Transverse colon (tissue), 4 donors: ENCODE measurements around the gene TMPRSS9. TPM values are rescaled to one million over a fixed set of nuclear protein-coding genes. Genes with fewer than 3 reads are reported as not detected.
"Not testable (repeated sequence)": the region's sequence is repeated elsewhere in the genome, so short reads cannot be mapped to it uniquely, and the experiment has no call there.

Source experiments
- DNase-seq: peaks from one replicate; pipeline ENCODE4 v3.0.0-alpha.2; 2019
- H3K27ac ChIP-seq, 4 donors: fragments of 200-600 bp; sonication (generic); 2 replicates each; pipeline ENCODE4 v1.5.1; 2016 to 2018; ENCODE audit warnings: inconsistent platforms in 4 of 4
- H3K27me3 ChIP-seq: fragments of 200-600 bp; sonication (generic); 2 replicates; pipeline ENCODE4 v1.5.1; 2017; ENCODE audit warnings: inconsistent platforms
- H3K36me3 ChIP-seq, 4 donors: fragments of 200-600 bp; sonication (generic); 2 replicates each; pipeline ENCODE4 v1.5.1; 2017 to 2019; ENCODE audit warnings: inconsistent platforms in 4 of 4
- H3K4me1 ChIP-seq, 4 donors: fragments of 200-600 bp; sonication (generic); 2 replicates each; pipeline ENCODE4 v1.5.1; 2017 to 2020; ENCODE audit warnings: inconsistent platforms in 4 of 4
- H3K4me3 ChIP-seq, 4 donors: fragments of 200-600 bp; sonication (generic); 1 replicate in 1 of 4; 2 replicates in 3 of 4; pipeline versions ENCODE4 v1.5.1 to v1.6.1; 2017 to 2019; ENCODE audit warnings: inconsistent platforms in 4 of 4
- H3K9me3 ChIP-seq, 2 donors: fragments of 200-600 bp; sonication (generic); 2 replicates each; pipeline ENCODE4 v1.5.1; 2017 to 2019; ENCODE audit warnings: inconsistent platforms in 2 of 2
- EP300 ChIP-seq: sonication (generic); formaldehyde crosslinking; IDR thresholded peaks from one replicate; pipeline ENCODE4 v1.6.1; 2017; ENCODE audit warnings: antibody characterized with exemption, low read depth
- POLR2A ChIP-seq: fragments of 450-650 bp; IDR thresholded peaks from one replicate; pipeline ENCODE4 v1.6.1; 2016; ENCODE audit warnings: antibody characterized with exemption, mild to moderate bottlenecking, moderate library complexity
- POLR2AphosphoS5 ChIP-seq, 3 donors: sonication (generic); formaldehyde crosslinking; IDR thresholded peaks; one replicate each; pipeline ENCODE4 v1.6.1; 2016; ENCODE audit warnings: antibody characterized with exemption in 3 of 3
- WGBS, 2 donors: methylation state at CpG; one replicate each; pipeline ENCODE4 v1.1.5; 2018; ENCODE audit warnings: low coverage in 1 of 2; 5-methylcytosine and 5-hydroxymethylcytosine counted together
- in situ Hi-C, 4 donors: fragments of 200-750 bp; cut with MboI; loops; one replicate each; pipeline versions ENCODE4 v1.15.0 to v1.15.1; 2017; ENCODE audit warnings: low sequenced_read_pairs in 3 of 4, low pct_ligation_motif_present in 1 of 4, low pct_unique_long_range_greater_than_20kb in 1 of 4
- intact Hi-C: fragments of 100-400 bp; cut with DNase I; formaldehyde crosslinking; loops from one replicate; pipeline ENCODE4 v1.15.1; 2023; ENCODE audit warnings: low total_unique reads
- total RNA-seq, 4 donors: library from RNA; depleted of rRNA; stranded (reverse); fragments of >200 nt; gene quantifications; one replicate each; pipeline ENCODE4 v1.1.0, GENCODE V29; 2016
- TF ChIP-seq, protein P1 (sequence below), 5 experiments: fragments of 200-600 bp in 3 of 5; fragments of 450-650 bp in 2 of 5; sonication (generic) in 3 of 5; IDR thresholded peaks; 1 replicate in 2 of 5; 2 replicates in 3 of 5; pipeline ENCODE4 v1.5.1; 2016 to 2017; ENCODE audit warnings: antibody characterized with exemption in 5 of 5, inconsistent platforms in 3 of 5, mild to moderate bottlenecking in 2 of 5, moderate library complexity in 1 of 5

The TMPRSS9 gene
- total RNA-seq, 4 donors from 2014 or later, result 0.27 TPM; not detected in 3

DNA sequence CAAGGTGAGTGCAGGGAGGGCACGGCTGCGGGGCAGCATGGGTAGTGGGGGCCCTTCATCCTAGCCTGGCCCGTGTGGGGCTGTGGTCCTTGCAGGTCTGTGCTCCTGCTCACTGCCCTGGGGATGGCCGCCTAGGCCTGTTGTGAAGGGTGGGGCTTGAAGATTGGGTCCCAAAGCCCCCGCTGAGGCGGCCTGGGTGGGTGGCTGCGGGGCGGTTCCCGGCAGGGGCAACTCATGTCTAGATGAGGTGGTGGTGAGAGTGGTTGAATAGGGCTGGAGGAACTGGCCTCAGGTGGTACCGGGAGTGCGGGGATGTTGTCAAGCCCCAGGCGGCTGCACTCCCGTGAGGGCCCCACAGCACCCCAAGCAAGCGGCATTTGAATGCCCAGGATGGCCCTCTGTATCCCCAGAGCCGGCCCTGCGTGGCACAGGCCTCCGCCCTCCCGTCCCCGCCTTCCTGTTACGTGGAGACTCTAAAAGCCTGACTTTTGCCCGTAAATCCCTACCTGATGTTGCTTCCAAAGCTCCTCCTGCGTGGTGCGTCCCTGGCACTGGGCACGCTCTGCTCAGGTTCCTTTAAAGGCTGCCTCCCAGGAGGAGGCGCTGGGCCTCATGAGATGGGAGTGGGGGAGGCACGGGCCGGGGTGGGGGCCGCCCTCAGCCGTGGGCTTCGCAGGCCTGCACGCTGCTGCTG is 16.6 kb upstream of the TMPRSS9 start:
- H3K27me3 ChIP-seq, result no peaks in the 10 kb centered on the region
- in situ Hi-C loops (no loop called here), intact Hi-C loops (no loop called here)
- H3K36me3 ChIP-seq, result peaks cover 0 to 5% (median 0%) of the 10 kb centered on the region in 4 donors
- H3K4me1 ChIP-seq, result peaks cover 0 to 13% (median 9%) of the 10 kb centered on the region in 4 donors
- TF ChIP-seq EP300 (no peak), POLR2A (no peak), POLR2AphosphoS5 (IDR thresholded peaks at IDR 0.05) (no peak)
- TF ChIP-seq, protein P1, sequence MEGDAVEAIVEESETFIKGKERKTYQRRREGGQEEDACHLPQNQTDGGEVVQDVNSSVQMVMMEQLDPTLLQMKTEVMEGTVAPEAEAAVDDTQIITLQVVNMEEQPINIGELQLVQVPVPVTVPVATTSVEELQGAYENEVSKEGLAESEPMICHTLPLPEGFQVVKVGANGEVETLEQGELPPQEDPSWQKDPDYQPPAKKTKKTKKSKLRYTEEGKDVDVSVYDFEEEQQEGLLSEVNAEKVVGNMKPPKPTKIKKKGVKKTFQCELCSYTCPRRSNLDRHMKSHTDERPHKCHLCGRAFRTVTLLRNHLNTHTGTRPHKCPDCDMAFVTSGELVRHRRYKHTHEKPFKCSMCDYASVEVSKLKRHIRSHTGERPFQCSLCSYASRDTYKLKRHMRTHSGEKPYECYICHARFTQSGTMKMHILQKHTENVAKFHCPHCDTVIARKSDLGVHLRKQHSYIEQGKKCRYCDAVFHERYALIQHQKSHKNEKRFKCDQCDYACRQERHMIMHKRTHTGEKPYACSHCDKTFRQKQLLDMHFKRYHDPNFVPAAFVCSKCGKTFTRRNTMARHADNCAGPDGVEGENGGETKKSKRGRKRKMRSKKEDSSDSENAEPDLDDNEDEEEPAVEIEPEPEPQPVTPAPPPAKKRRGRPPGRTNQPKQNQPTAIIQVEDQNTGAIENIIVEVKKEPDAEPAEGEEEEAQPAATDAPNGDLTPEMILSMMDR (IDR thresholded peaks at IDR 0.05), result no peak
- no peak overlapping the region for H3K4me3 ChIP-seq
- no peaks in the 10 kb centered on the region for H3K9me3 ChIP-seq
- whole genome bisulfite sequencing, 2 donors, result 93% methylated on average over 23 of the region's 31 CpGs; no CpG with 5 or more reads in 1 of the 2 donors
- H3K27ac ChIP-seq, result no peak overlapping the region
- no peak for DNase-seq

DNA sequence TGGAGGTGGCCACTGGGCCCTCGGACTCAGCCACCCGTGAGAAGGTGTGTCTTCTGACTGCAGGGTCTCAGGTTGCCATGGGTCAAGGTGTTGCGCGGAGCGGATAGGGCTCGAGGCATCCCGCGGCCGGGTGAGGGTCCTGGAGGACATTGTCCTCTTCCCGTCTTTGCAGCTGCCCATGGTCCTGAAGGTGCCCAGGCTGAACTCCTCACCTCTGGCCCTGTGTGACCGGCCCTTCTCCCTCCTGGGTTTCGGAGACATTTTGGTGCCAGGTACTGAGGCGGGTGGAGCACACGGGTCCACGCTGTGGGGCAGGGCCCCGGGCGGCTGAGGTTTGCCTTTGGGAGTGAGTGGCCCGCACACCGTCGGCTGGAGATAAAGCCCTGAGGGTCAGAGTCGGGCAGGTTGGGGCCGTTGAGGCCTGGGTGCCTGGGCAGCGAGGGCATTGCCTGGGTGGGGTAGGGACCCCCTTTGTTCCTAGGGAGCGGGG is 15.6 kb upstream of the TMPRSS9 start:
- 93% methylated on average over 23 of the region's 24 CpGs; no CpG with 5 or more reads in 1 of the 2 donors for WGBS, 2 donors
- Histone ChIP-seq H3K4me1 (peaks cover 0 to 13% (median 9%) of the 10 kb centered on the region in 4 donors), H3K27me3 (no peaks in the 10 kb centered on the region), H3K36me3 (peaks cover 0 to 5% (median 0%) of the 10 kb centered on the region in 4 donors), H3K4me3 (no peak overlapping the region), H3K9me3 (no peaks in the 10 kb centered on the region), H3K27ac (no peak overlapping the region)
- TF ChIP-seq POLR2A (no peak), EP300 (no peak), POLR2AphosphoS5 (IDR thresholded peaks at IDR 0.05) (no peak)
- TF ChIP-seq, protein P1 (IDR thresholded peaks at IDR 0.05), result no peak
- intact Hi-C loops, result no loop called here
- no peak for DNase-seq
- in situ Hi-C loops, result no loop called here

DNA sequence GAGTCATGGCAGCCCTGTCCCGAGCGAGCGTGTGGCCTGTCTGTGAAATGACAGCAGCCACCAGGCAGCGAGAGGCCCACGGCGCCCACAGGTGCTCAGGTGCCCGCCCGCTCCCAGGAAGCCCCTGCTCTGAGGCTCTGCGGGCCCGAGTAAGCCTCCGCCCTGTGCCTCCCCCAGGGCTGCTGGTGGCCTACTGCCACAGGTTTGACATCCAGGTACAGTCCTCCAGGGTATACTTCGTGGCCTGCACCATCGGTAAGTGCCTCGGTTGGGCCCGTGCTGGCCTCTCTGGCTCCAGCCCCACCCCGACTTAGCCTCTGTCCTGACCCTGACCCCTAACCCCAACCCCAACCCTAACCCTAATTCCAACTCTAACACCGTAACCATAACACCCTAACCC is 15.0 kb upstream of the TMPRSS9 start:
- Histone ChIP-seq H3K27ac (peak overlapping the region in 1 of 4 donors; percentile 39), H3K4me1 (peaks cover 0 to 13% (median 9%) of the 10 kb centered on the region in 4 donors), H3K36me3 (peaks cover 0 to 2% (median 0%) of the 10 kb centered on the region in 4 donors), H3K4me3 (no peak overlapping the region), H3K27me3 (no peaks in the 10 kb centered on the region), H3K9me3 (no peaks in the 10 kb centered on the region)
- in situ Hi-C loops (no loop called here), intact Hi-C loops (no loop called here)
- no peak for TF ChIP-seq EP300
- no peak for TF ChIP-seq POLR2AphosphoS5 (IDR thresholded peaks at IDR 0.05)
- 80 to 87% methylated on average over 1 to 6 of the region's 17 CpGs for WGBS, 2 donors
- DNase-seq, result no peak

DNA sequence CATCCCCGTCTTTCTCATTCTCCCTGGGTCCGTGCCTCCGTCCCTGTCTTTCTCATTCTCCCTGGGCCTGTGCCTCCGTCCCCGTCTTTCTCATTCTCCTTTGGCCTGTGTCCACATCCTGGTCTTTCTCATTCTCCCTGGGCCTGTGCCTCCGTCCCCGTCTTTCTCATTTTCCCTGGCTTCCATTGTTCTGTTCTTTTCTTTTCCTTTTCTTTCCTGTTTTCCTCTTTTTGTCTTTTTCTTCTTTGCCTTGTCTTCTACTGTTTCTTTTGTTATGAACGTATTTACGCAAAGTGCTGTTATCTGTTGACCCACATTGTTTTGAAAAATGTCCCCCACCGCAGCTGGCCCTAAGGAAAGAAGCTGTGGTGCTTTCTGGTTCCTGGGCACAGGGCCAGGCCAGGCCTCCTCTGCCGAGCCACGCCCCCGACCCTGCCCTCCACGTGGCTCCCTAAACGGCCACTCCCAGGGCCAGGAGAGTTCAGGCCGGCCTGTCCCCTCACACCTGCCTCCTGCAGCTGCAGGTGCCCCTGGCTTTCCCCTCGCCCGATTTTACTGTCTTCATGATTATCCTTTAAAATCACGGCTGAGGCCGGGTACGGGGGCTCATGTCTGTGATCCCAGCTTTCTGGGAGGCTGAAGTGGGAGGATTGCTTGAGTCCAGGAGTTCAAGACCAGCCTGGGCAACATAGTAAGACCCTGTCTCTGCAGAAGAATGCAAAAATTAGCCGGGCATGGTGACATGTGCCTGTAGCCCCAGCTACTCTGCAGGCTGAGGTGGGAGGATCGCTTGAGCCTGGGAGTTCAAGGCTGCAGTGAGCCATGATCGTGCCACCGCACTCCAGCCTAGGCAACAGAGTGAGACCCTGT is 14.0 kb upstream of the TMPRSS9 start:
- in situ Hi-C loops, result no loop called here
- Histone ChIP-seq H3K4me3 (no peak overlapping the region), H3K36me3 (no peaks in the 10 kb centered on the region), H3K27ac (peak overlapping the region in 1 of 4 donors; percentile 39), H3K9me3 (no peaks in the 10 kb centered on the region), H3K4me1 (peaks cover 0 to 13% (median 9%) of the 10 kb centered on the region in 4 donors), H3K27me3 (no peaks in the 10 kb centered on the region)
- WGBS, 2 donors, result 47 to 54% methylated on average over 8 to 25 of the region's 25 CpGs
- DNase-seq, result peak; percentile 86
- intact Hi-C loops, result no loop called here
- TF ChIP-seq POLR2AphosphoS5 (IDR thresholded peaks at IDR 0.05), result peak; percentile 23 to 48 (median 30)
- no peak for TF ChIP-seq POLR2A

DNA sequence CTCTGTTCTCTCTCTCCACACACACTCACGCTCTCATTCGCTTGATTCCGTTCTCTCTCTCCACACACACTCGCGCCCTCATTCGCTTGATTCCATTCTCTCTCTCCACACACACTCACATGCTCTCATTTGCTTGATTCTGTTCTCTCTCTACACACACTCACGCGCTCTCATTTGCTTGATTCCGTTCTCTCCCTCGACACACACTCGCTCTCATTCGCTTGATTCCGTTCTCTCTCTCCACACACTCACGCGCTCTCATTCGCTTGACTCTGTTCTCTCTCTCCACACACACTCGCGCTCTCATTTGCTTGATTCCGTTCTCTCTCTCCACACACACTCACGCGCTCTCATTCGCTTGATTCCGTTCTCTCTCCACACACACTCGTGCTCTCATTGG is 10.2 kb upstream of the TMPRSS9 start:
- H3K27ac ChIP-seq, H3K9me3 ChIP-seq, intact Hi-C loops, in situ Hi-C loops, H3K36me3 ChIP-seq, H3K27me3 ChIP-seq, H3K4me3 ChIP-seq, DNase-seq: not testable (repeated sequence)
- H3K4me1 ChIP-seq, result peaks cover 0 to 13% (median 7%) of the 10 kb centered on the region in 4 donors
- WGBS, 2 donors, result 93 to 96% methylated on average over 19 to 24 of the region's 24 CpGs
